ENCODE results near the gene SEMA3C.

The SEMA3C gene

DNA sequence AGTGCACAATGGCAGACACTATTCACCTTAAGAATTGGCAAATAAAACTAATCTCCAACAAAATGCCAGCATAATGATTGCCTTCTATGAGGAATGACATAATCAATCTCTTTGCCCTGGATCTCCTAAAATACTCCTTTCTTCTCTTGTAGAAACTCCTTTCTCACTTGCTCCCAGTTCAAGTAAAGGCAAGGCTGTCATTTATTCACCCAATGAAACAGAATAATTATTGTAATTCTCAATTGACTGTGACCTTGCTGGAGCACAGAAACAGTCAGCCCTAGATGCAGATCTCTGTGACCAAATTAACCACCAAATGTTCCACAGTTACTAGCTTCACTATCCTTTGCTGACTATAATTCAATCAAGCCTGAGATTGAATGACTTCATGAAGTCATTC lies 99.3 kb downstream of the SEMA3C start:
- no peak for DNase-seq

DNA sequence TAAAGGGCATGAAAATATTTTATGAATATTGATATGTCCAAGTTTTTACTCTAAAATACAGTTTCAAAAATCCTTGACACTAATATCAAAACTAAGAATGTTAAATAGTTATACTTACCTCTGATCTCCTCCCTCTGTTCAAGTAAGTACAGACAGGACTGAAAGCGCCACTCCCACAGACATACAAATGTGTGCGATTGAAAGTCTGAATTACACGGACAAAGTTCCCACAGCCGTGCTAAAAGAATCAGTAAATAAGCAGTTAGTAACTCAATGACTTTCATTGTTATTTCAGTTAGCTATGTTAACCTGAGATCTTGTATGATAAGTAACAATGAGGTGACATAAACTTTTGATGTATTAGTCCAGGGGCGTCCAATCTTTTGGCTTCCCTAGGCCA lies 100.7 kb downstream of the SEMA3C start:
- DNase-seq: no peak

DNA sequence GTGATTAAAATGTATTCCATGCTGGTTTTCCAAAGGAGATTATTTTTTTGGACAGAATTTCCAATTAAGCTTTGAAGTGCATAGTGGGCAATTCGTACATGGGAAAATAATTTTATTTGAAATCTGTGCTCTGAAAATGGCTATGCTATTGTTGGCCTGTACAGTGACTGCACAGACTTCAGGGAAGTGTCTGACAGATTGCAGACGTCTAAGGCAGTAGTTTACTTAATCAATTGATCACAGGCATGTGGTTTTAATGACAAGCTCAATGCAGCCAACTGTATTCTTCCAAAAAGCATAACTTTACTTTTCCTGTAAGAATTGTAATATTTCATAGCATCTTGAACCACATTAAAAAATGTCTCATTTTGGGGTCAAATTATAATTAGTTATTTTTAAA lies 102.0 kb downstream of the SEMA3C start:
- DNase-seq: no peak

DNA sequence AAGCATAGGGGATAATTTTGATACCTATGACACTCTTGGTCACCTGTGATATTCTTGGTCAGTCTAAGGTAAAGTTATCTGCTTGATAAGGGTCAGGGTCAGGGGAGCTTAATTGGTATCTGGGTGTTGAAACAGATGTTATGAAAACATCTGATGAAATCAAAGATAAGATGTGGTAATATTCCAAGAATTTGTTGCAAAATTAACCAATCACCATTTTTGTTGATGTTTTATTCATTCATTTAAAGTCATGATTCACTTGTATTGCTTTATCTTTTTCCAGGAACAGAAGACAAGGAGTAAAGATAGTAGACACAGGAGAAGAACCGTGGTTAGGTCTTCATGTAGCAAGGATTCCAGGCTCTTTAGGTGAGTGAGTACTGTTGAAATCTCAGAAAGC lies 103.1 kb downstream of the SEMA3C start:
- DNase-seq: no peak

DNA sequence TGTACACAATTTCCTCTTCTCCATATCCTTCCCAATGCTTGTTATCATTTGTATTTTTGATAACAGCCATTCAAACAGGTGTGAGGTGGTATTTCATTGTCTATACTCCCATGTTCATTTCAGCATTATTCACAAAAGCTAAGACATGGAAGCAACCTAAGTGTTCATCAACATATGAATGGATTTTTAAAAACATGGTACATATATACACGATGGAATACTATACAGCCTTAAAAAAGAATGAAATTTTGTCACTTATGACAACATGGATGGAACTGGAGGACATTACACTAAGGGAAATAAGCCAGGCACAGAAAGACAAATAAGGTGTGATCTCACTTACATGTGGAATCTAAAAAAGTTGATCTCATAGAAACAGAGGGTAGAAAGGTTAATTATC lies 109.3 kb downstream of the SEMA3C start:
- no peak for DNase-seq

DNA sequence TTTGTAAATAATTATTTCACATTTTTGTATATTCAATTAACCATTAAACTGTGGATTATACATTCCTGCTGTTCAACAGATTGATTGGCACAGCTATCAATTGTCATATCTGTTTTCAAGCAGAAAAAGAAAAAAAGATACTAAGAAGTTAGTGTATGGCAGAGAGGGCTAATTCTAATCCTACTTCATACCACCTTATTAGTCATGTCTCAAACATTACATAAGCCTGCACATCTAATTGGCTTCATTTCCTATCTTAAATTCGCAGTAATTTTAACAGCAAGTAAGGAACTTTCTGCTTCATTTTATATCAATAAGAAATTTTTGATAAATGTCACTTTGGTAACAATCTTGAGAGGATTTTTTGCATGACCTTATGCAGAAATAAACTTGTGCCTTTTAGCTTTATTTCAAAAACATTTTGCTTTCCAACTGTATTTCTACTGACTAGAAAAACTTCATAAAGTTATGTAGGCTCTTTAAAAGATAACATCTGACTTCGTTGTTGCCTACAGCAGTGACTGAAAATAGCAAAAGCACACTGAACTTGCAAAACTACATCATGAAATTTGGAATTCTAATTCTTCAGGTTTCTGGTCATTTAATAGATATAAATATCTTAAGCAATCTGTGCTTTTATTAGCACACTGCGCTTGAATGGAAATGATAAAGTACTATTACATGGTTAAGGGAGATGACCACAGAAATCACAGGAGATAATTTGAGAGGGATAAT lies 111.5 kb downstream of the SEMA3C start:
- DNase-seq: no peak

DNA sequence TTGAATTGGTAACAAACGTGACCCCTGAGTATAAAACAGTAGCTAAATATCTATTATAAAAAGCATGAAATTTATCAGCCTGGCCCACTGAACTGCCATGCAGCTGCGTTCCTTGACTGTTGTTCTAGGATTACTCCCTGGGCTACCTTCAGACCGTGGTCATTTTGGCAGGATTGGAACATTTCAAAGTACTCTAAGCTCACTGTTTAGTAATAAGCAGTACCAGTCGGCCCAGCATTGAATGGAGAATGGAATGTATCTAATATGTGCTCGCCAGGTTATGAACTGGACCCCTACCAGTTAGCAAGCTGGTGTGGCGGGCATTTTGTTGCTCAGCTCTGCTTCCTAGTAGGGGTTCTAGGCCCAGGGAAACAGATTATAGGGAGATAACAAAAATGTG lies 112.2 kb downstream of the SEMA3C start:
- no peak for DNase-seq

DNA sequence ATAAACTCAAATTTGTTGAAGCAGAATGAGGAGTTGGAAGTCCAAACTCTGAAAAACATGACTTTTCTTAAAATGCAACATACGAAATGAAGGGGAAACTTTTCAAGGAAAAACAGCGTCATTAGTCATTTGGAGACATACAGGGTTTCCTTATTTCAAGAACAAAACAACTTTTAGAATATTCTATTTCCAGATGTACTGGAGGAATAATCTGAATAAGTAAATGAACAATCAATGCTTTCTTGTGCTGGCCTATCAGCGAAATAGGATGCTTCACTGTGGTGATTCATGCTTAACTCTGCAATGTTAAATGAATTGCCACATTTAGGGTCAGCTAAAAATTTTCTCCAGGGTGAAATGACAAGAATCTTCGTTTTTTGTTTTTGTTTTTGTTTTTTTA lies 114.3 kb downstream of the SEMA3C start:
- no peak for DNase-seq

DNA sequence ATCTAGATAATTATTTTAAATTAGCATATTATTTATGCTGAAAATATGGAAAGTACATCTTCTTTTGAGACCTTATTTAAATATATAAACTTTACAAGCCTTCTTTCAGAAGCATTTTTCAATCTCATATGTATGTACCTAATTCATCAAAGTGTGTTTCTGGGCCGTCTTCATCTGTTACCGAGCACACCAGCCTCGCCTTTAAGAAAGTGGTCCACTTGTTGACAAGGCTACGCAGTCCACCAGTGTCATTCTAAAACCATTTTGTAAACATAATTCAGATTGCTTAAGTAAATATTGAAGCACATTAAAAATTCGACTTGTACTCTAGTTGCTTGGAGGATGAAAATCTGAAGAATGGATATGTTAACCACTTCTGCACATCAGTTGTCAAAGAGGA lies 116.3 kb downstream of the SEMA3C start:
- no peak for DNase-seq

DNA sequence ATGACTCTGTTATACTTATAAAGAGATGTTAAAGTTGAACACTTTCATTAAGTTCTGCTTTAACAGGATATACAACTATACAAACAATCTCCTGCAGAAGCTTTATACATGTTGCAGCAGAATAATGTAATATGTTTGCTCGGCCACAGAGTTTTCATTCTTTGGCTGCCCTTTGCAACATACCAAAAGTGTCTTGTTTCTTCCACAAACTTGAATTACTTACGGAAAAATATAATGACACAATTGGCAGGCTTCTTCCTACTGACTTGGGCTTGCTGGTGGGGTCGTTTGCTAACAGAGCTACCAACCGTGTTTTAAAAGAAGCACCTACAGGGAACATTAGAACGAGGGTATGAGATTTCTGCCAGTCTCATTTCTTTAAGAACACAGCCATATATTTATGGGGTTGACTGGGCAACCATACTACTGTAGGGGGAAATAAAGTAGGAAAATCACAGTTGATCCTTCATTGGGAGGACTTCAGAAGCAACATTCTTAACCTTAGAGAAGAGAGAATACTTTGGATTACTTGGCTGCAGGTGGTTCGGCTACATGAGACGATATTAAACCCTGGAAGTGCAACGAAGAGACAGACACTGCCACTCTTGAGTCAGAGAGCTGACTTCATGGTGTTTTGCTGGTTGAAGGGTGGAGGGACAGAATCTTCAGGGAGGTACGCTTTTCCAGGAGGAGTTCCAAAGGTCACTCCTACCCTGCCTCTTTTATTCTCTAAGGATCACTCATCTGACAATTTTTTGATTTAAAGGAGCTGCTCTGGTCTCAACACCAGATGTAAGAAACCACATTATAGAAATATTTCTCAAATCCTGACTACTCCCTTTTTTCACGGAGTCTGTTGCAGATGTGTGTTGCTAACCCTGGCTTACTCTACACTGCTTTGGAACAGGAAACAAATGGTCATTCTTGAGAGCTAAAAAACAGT lies 123.9 kb downstream of the SEMA3C start:
- no peak for DNase-seq

DNA sequence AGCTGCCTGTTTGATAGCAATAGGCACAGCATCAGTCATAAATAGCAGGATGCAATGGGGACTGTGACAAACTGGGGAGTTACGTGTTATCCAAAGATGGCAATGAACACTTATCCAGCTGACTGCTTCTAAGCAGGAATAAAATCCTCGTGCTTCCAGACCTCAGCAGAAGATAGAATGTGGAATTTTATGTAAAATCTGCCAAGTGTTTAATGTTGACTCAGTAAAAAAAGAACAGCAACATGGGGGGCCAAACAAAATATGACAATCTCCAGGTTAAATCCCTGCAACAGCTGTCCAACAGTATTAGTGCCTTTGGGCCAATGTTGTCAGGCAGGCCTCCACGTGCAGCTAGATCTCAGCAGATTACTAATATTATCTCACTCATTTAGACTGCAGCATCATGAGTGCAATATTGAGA lies 127.3 kb downstream of the SEMA3C start:
- DNase-seq: peak; percentile 23

DNA sequence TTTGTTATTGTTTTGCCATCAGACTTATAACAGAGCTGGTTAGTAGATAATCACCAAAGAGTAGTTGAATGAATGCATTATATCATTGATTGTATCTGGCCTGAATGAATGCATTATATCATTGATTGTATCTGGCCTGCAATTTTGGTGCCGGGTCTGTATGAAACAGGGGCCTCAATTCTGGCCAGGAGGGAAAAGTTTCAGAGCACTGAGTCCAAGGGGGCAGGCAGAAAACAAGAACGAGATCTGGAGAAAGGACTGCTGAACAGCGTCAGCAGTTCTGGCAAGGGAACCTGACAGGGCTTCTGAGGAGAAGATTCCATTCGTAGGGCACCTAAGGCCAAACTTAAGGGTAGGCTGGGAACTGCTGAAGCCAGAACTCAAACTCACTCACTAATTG lies 128.0 kb downstream of the SEMA3C start:
- no peak for DNase-seq

DNA sequence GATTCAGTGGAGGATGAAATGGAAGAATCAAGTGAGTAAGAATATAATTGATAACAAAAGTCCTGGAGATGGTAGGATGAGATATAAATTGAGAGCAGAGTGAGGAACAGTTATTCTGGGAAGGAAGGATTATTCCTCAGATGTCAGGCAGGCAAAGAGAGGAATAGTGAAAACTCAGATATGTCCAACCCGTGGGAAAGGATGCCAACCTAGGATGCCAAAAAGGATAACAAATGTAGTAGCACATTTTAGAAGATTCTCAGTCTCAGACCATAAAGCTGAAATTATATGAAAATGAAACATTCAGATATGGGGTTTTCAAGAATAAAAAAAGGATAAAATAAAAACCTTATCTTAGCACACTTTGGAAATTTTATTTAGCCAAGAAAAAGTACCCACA lies 131.1 kb downstream of the SEMA3C start:
- no peak for DNase-seq

DNA sequence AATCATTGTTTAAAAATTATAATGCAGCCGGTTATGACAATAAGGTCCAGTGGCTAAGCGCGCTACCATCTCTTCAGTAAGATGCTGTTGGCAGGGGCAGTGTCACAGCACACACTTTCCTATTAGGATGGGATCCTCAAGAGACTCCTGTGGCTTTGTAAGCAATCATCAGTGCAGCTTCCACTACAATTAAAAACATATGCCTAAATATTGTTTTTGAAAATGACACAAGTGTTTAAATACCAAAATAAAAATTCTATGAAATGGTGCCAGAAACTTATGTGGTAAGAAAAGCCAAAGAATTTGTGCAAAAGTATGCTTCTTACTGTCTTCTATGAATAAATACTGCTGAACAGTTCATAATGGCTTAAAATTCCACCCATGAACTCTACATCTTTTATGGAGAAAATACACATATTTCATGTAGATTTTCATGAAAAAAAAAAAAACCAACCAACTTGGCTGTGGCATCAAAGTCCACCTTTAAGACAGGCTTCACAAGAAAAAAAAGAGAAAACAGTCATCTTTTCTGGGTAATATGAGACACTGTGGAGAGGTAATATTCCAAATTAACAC lies 132.8 kb downstream of the SEMA3C start:
- no peak for DNase-seq

DNA sequence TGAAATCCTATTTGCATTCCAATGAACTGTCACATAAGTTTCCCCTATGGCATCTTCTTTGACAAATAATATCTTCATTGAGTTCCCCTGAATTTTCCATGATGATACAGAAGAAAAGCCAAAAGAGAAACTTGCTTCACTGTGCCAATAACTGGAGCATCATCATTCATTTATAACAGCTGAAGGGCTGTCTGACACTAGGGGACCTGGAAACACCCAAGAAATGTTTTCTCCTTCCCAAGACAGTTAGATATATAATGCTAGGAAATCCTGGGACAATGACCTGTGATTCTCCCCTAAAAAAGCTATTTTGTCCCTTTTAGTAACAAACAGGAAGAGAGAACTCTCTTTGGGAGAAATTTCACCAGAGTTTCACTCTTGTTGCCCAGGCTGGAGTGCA lies 133.6 kb downstream of the SEMA3C start:
- no peak for DNase-seq

DNA sequence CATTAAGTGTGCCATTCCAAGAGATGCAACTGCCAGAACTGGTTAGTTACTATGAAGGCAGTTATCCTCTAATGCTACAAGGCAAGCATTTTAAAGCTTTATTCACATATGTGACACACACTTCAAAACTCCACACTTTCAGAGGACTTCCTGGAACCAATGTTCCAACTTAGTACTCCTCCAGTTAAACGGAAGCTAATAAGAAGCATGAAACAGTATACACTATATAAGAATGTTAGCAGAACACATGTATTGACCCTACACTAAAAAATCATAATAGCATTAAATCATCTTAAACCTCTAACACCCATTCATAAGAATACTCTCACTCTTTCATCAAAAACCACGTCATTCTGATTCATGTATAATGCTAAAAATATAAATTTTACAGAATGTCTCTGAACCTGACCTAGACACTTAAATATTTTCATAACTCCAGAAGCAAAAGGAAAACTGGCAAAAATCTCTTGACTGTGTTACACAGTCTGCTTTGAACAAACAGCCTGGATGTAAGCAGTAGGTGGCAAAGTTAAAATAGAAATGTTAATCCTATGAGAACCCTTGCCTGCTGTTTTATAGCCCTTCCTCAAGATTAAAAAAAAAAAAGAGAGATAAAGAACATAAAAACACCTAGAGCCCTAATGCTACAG lies 135.0 kb downstream of the SEMA3C start:
- DNase-seq: no peak

DNA sequence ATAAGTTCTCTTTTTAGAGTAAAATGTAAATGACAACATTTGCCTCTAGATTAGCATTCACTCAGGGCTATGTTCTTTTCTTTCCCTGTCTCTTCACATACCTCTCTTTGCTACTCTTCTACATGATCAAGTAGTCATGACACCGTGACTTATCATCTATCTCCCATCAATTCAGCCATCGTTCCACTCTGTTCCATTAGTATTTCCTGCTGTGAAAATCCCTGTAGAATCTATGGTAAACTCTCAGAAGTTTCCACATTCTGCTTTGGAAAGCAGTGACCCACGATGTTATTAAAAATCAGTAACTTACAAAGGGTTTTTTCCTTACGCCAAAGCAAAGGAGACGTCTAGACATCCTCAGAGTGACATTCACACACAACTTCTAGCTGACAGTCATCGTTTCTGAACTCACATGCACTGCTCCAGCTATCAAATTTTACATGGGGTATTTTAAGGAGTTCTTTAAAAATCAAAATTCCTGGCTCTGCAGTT lies 135.6 kb downstream of the SEMA3C start:
- DNase-seq: no peak

DNA sequence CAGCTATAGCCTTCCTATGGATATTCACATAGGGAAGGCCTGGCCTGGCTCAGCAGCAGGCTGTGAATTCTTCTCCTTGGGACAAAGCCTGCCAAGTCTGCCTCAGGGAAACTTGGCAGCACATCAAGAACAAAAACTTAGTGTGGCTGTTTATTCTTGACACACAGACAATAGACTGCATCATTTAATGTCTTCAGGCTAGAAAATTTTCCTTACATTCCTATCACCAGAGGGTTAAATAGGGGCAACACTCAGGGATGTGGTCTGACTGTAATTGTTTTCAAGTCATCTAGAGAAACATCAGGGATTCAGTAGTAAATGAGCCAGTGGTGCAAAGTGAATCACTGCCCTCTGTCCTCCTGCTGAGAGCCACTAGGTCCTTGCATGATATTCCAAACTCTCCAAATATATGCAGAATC lies 137.3 kb downstream of the SEMA3C start:
- no peak for DNase-seq

DNA sequence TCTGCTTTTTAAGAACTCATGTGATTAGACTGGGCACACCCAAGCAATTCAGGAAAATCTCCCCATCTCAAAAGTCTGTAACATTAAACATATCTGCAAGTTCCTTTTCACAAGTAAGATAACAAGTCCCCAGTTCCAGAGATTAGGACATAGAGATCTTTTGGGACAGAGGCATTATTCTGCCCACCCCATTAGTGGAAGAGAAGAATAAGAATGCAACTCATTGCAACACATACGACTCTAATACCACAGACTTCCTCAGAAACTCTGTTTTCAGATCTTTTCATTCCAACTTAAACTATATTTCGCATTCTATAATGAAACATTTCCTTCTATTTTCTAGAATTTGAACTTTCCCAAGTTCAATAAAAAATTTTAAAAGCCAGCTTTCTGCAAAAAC lies 137.7 kb downstream of the SEMA3C start:
- no peak for DNase-seq

DNA sequence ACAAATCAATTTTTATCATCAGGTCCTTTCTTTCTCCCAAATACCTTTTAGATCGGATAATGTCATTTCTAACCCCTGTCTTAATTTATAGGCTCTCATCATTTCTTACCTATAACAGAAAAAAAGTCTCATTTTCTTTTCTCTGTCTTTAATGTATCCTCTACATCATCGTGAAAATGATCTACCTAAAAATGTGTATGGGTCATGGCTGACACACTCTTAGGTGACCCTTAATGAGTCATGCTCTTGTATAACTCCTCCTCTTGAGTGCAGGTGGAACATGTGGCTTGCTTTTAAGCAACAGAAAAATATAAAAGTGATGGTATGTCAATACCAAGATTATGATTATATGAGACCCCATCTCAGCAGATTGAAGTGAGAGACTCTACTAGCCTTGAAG lies 139.4 kb downstream of the SEMA3C start:
- DNase-seq: no peak

DNA sequence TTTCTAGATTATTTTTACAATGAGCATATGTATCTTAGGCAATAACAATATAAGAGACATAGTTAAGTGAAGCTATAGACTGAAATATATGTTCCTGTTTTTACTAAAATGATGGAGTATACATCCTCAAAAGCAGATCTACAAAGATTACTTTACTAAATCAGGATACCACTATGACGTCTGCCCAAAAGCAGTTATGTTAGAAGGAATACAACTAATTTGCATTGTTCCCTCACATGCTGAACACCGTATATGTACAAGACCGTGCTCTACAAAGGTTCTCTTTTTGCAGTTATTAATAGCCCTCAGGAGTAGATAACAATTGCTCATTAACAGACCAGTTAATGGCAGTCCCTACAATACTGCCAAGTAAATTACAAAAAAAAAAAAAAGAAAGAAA lies 143.0 kb downstream of the SEMA3C start:
- DNase-seq: no peak

DNA sequence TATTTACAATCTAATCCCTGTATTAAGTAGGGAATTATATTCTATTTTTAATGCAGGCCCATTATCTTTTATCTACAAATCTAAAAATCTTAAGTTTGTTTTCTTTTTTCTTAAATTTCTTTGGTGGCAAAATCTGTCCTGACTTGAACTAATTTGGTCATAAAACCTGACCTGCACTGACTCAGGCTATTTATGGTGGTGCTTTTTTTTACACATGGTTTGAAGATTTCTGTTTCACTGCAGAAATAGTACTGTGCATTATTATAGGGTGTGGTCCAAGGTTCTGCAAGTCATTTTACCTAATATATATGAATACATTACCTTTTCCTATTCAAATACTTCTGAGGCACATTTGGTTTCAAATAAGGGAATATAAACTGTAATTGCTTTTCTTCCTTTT lies 143.4 kb downstream of the SEMA3C start:
- no peak for DNase-seq

DNA sequence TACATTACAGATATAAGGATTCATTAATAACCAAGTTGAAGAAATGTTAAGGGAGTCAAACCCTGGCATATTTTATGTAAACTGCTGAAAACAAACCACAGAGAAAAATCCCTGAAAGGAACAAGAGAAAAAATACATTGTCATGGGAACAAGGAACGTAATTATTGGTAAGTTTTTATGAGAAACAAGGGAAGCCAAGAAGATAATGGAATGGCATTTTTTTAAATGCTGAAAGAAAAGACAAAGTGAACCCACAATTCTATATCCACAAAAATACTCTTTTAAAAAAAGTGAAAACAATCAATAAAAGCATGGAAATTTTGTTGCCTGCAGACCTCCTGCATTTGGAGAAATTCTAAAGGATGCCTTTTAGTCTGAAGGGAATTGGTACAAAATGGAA lies 144.0 kb downstream of the SEMA3C start:
- no peak for DNase-seq

Data from NCI-H2171 treated with DMSO at 0.1 percent for 48 hours (cell line).